Keratinocyte (primary cell): ENCODE results near the gene TNIP1. TPM values are rescaled to one million over a fixed set of nuclear protein-coding genes. Genes with fewer than 3 reads are reported as not detected.

Experiments used
- DNase-seq: peaks from one replicate; pipeline ENCODE4 v3.0.0-alpha.2; 2011; ENCODE audit warnings: low read depth, missing footprints, low spot score
- FAIRE-seq: peaks from 2 replicates; lab custom pipeline; 2011; peaks lifted over from hg19 to GRCh38; lab: Jason Lieb, UNC
- H2AFZ ChIP-seq: 2 replicates; pipeline ENCODE4 v1.6.0; 2012; ENCODE audit warnings: low read length, control low read depth, inconsistent platforms; ENCODE audit not compliant: control insufficient read depth
- H3K27ac ChIP-seq: 2 replicates; pipeline ENCODE4 v1.5.1; 2011; ENCODE audit warnings: low read length; ENCODE audit not compliant: control insufficient read depth, insufficient read depth
- H3K27me3 ChIP-seq: 3 replicates; pipeline ENCODE4 v1.6.0; 2011; ENCODE audit warnings: low read length; ENCODE audit not compliant: control insufficient read depth, insufficient read depth; ENCODE audit errors: extremely low read depth
- H3K36me3 ChIP-seq, 2 experiments: 2 replicates in 1 of 2; 3 replicates in 1 of 2; pipeline ENCODE4 v1.5.1; 2011; ENCODE audit warnings: low read length in 2 of 2, mild to moderate bottlenecking in 1 of 2; ENCODE audit not compliant: control insufficient read depth in 2 of 2, insufficient read depth in 2 of 2; ENCODE audit errors: extremely low read depth in 1 of 2
- H3K4me1 ChIP-seq: 3 replicates; pipeline ENCODE4 v1.5.1; 2011; ENCODE audit warnings: low read length; ENCODE audit not compliant: control insufficient read depth, insufficient read depth; ENCODE audit errors: extremely low read depth
- H3K4me2 ChIP-seq: 3 replicates; pipeline ENCODE4 v1.6.0; 2011; ENCODE audit warnings: low read depth, low read length; ENCODE audit not compliant: control insufficient read depth, insufficient read depth; ENCODE audit errors: extremely low read depth
- H3K4me3 ChIP-seq, 3 experiments: fragments of 200-600 bp in 1 of 3; sonication (generic) in 1 of 3; 2 replicates in 2 of 3; 3 replicates in 1 of 3; pipeline ENCODE4 v1.5.1; 2011 to 2016; ENCODE audit warnings: low read length in 3 of 3, mild to moderate bottlenecking in 3 of 3, control low read depth in 2 of 3, inconsistent platforms in 1 of 3, low read depth in 1 of 3, mixed read lengths in 1 of 3, mixed run types in 1 of 3, moderate library complexity in 1 of 3; ENCODE audit not compliant: control insufficient read depth in 2 of 3, insufficient read depth in 2 of 3; ENCODE audit errors: extremely low read depth in 1 of 3
- H3K79me2 ChIP-seq: 2 replicates; pipeline ENCODE4 v1.6.0; 2012; ENCODE audit warnings: low read length; ENCODE audit not compliant: control insufficient read depth, insufficient read depth
- H3K9ac ChIP-seq: 3 replicates; pipeline ENCODE4 v1.6.0; 2011; ENCODE audit warnings: low read length; ENCODE audit not compliant: control insufficient read depth, insufficient read depth; ENCODE audit errors: extremely low read depth
- H3K9me1 ChIP-seq: 3 replicates; pipeline ENCODE4 v1.6.0; 2011; ENCODE audit warnings: low read length; ENCODE audit not compliant: control insufficient read depth, insufficient read depth; ENCODE audit errors: extremely low read depth
- H3K9me3 ChIP-seq: 2 replicates; pipeline ENCODE4 v1.5.1; 2012; ENCODE audit warnings: low read depth, low read length; ENCODE audit not compliant: control insufficient read depth
- H4K20me1 ChIP-seq: 3 replicates; pipeline ENCODE4 v1.6.0; 2011; ENCODE audit warnings: low read length; ENCODE audit not compliant: control insufficient read depth, insufficient read depth; ENCODE audit errors: extremely low read depth
- EZH2 ChIP-seq: IDR thresholded peaks from one replicate; pipeline ENCODE4 v1.6.1; 2012; ENCODE audit warnings: inconsistent platforms, mild to moderate bottlenecking, low read length, moderate library complexity
- dilution Hi-C: fragments of 300-500 bp; cut with MboI; formaldehyde crosslinking; loops from one replicate; pipeline ENCODE4 v1.7.0; 2020; ENCODE audit warnings: low sequenced_read_pairs; ENCODE audit not compliant: extremely low pct_ligation_motif_present
- polyA plus RNA-seq, 5 experiments: library from polyadenylated mRNA; depleted of rRNA in 3 of 5; stranded (reverse) in 3 of 5; stranded (forward) in 1 of 5; unstranded in 1 of 5; fragments of >200 nt; gene quantifications; 1 replicate in 1 of 5; 2 replicates in 3 of 5; 3 replicates in 1 of 5; pipeline versions ENCODE4 v1.2.1 to v1.2.3, GENCODE V29; 2011 to 2012; ENCODE audit warnings: missing spikeins in 2 of 5, low read depth in 1 of 5, low replicate concordance in 1 of 5
- TF ChIP-seq, protein P1 (sequence below), 3 experiments: IDR thresholded peaks in 1 of 3; conservative IDR thresholded peaks in 1 of 3; optimal IDR thresholded peaks in 1 of 3; 2 replicates in 2 of 3; 3 replicates in 1 of 3; pipeline versions ENCODE3 to v1.5.1; 2011; ENCODE audit warnings: low read length in 3 of 3, mild to moderate bottlenecking in 3 of 3, moderate library complexity in 2 of 3, control low read depth in 1 of 3, inconsistent platforms in 1 of 3; ENCODE audit not compliant: insufficient read depth in 2 of 3; ENCODE audit errors: extremely low read depth in 1 of 3

The TNIP1 gene
- polyA plus RNA-seq, 1 donor (not counting 4 experiments of a cell fraction or from before 2014, with no cell fraction given): 47.9 TPM

DNA sequence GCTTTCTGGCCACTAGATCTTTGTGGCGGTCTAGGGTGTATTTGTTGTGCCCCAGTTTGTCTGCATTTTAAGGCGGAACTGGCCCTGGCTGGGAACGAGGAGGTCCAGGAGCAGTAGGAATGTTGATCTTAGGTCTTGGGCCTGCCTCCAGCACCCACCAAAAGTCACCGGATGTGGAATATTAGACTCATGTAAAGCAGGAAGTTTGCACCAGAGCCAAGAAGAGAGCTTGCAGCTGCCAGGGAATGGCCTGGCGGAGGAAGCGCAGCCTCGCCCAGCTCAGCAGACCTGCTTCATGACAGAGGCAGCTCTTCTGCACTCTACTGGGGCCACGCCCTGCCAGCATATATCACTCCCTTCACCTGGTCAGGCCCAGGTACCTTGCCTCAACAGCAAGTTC, 57.2 kb downstream of the TNIP1 start:
- Histone ChIP-seq H3K27me3 (no peaks in the 10 kb centered on the region), H3K4me3 (no peak overlapping the region), H3K9me3 (no peaks in the 10 kb centered on the region), H4K20me1 (no peaks in the 10 kb centered on the region), H3K36me3 (peaks cover 12 to 19% of the 10 kb centered on the region in 2 experiments), H3K79me2 (no peaks in the 10 kb centered on the region), H3K4me1 (peaks cover 39% of the 10 kb centered on the region), H2AFZ (no peak overlapping the region), H3K27ac (peak overlapping the region; percentile 94), H3K4me2 (peak overlapping the region; percentile 73), H3K9ac (peak overlapping the region; percentile 69), H3K9me1 (no peaks in the 10 kb centered on the region)
- TF ChIP-seq, protein P1, sequence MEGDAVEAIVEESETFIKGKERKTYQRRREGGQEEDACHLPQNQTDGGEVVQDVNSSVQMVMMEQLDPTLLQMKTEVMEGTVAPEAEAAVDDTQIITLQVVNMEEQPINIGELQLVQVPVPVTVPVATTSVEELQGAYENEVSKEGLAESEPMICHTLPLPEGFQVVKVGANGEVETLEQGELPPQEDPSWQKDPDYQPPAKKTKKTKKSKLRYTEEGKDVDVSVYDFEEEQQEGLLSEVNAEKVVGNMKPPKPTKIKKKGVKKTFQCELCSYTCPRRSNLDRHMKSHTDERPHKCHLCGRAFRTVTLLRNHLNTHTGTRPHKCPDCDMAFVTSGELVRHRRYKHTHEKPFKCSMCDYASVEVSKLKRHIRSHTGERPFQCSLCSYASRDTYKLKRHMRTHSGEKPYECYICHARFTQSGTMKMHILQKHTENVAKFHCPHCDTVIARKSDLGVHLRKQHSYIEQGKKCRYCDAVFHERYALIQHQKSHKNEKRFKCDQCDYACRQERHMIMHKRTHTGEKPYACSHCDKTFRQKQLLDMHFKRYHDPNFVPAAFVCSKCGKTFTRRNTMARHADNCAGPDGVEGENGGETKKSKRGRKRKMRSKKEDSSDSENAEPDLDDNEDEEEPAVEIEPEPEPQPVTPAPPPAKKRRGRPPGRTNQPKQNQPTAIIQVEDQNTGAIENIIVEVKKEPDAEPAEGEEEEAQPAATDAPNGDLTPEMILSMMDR (optimal IDR thresholded peaks at IDR 0.05 in 1 of 3, IDR thresholded peaks at IDR 0.05 in 1 of 3, conservative IDR thresholded peaks at IDR 0.05 in 1 of 3; ENCODE audit: extremely low read depth in 1 of 3, insufficient read depth in 2 of 3, low read length in 3 of 3): peak in 1 of 3 experiments; percentile 2
- no peak for TF ChIP-seq EZH2
- peak; percentile 62 for DNase-seq
- peak; percentile 96 for FAIRE-seq
- dilution Hi-C loops: no loop called here

DNA sequence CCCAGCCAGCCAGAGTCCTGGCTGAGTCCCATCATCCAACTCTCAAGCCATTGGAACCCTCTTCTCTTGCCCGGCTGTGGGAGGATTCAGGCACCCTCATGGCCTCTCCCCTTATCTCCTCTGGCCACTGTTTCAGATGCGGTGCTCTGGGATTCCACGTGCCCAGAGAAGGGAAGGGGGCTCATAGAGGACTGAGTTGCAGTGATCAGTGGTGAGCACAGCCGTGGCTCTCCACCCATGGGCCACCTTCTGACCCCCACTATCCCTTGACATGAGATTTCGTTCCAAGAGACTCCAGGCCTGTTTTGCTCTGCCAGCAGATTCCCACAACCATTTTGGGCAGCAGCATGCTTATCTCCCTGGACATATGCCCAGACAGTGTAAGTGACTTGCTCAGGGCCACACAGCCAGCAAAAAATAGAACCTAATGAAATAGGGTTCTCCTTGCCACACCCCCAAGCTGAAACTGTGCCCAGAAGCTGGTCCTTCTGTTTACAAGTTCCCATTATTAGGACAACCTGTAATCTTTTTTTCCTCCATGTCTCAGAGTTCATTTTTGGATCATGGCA, 57.7 kb downstream of the TNIP1 start:
- TF ChIP-seq, protein P1 (optimal IDR thresholded peaks at IDR 0.05 in 1 of 3, IDR thresholded peaks at IDR 0.05 in 1 of 3, conservative IDR thresholded peaks at IDR 0.05 in 1 of 3; ENCODE audit: extremely low read depth in 1 of 3, insufficient read depth in 2 of 3, low read length in 3 of 3): no peak
- TF ChIP-seq EZH2: no peak
- Histone ChIP-seq H3K36me3 (peaks cover 11 to 15% of the 10 kb centered on the region in 2 experiments), H3K27ac (peak overlapping the region; percentile 94), H2AFZ (peak overlapping the region; percentile 21), H4K20me1 (no peaks in the 10 kb centered on the region), H3K4me3 (peak overlapping the region in 2 of 3 experiments; percentile 35 to 43), H3K79me2 (no peaks in the 10 kb centered on the region), H3K9me3 (no peaks in the 10 kb centered on the region), H3K4me1 (peaks cover 39% of the 10 kb centered on the region), H3K4me2 (peak overlapping the region; percentile 73), H3K27me3 (no peaks in the 10 kb centered on the region), H3K9ac (peak overlapping the region; percentile 69), H3K9me1 (no peaks in the 10 kb centered on the region)
- FAIRE-seq (peak; percentile 60), DNase-seq (no peak)
- dilution Hi-C loops: no loop called here
